Activated CD8-positive, alpha-beta T cell treated with anti-CD3 and anti-CD28 coated beads, Interleukin-2, amount 10 ng/mL, durations not matched to agents 7 days and 5 days (primary cell): ENCODE results near the gene IFFO2. TPM values are rescaled to one million over a fixed set of nuclear protein-coding genes. Genes with fewer than 3 reads are reported as not detected.

Experiments used
- ATAC-seq: fragments of 150-1000 bp; cut with Tn5 transposase; one replicate; pipeline ENCODE4 v1.10.0; 2021; ENCODE audit warnings: moderate library complexity
- CTCF ChIA-PET: fragments of 350-600 bp; sonication (Branson Sonifier 250); formaldehyde crosslinking; loops from one replicate; lab custom pipeline; 2021; ENCODE audit warnings: antibody characterized with exemption; lab: Charles Lee
- POLR2A ChIA-PET: fragments of 350-600 bp; sonication (Branson Sonifier 250); formaldehyde crosslinking; loops from one replicate; lab custom pipeline; 2021; ENCODE audit warnings: antibody characterized with exemption; lab: Charles Lee
- DNase-seq: peaks from one replicate; pipeline ENCODE4 v3.0.0-alpha.2; 2020
- H3K27ac Mint-ChIP-seq: one replicate; pipeline ENCODE4 v1.8.0; 2021; ENCODE audit warnings: mild to moderate bottlenecking, mixed read lengths
- H3K27me3 Mint-ChIP-seq: one replicate; pipeline ENCODE4 v1.8.0; 2021; ENCODE audit warnings: low read depth, mixed read lengths
- H3K36me3 Mint-ChIP-seq: one replicate; pipeline ENCODE4 v1.8.0; 2021; ENCODE audit warnings: low read depth, mixed read lengths
- H3K4me1 Mint-ChIP-seq: one replicate; pipeline ENCODE4 v1.8.0; 2021; ENCODE audit warnings: low read depth, mixed read lengths
- H3K4me3 Mint-ChIP-seq: one replicate; pipeline ENCODE4 v1.8.0; 2021; ENCODE audit warnings: mild to moderate bottlenecking, mixed read lengths
- H3K9me3 Mint-ChIP-seq: one replicate; pipeline ENCODE4 v1.8.0; 2022; ENCODE audit warnings: mixed read lengths; ENCODE audit not compliant: insufficient read depth
- total RNA-seq, 2 experiments: library from RNA; stranded (reverse); gene quantifications; one replicate each; pipeline ENCODE4 v1.2.3, GENCODE V29; 2021

The IFFO2 gene
- total RNA-seq, 2 experiments from 2014 or later: 7.2 to 8.2 TPM

- Mint-ChIP-seq H3K4me3 (no peak overlapping the region), H3K36me3 (no peaks in the 10 kb centered on the region), H3K9me3 (no peaks in the 10 kb centered on the region), H3K27ac (no peak overlapping the region), H3K4me1 (no peaks in the 10 kb centered on the region), H3K27me3 (peaks cover 6% of the 10 kb centered on the region)
- CTCF ChIA-PET: interaction anchor here (0.8 kb wide), 1 partner anchor 273 kb away, joined by 4 read pairs; no protein-coding TSS in a partner anchor
- DNase-seq: no peak
- POLR2A ChIA-PET: no interaction called here
- no peak for ATAC-seq
Measured at GRCh38 chr1:18869847-18870594, 86.5 kb downstream of the IFFO2 start.

- H3K27ac Mint-ChIP-seq: no peak overlapping the region
- H3K27me3 Mint-ChIP-seq: peaks cover 6% of the 10 kb centered on the region
- ATAC-seq (no peak), DNase-seq (no peak)
- H3K9me3 Mint-ChIP-seq: no peaks in the 10 kb centered on the region
- no peaks in the 10 kb centered on the region for H3K4me1 Mint-ChIP-seq
- no peaks in the 10 kb centered on the region for H3K36me3 Mint-ChIP-seq
- ChIA-PET POLR2A (no interaction called here), CTCF (interaction anchor here (0.8 kb wide), 1 partner anchor 272 kb away, joined by 4 read pairs; no protein-coding TSS in a partner anchor)
- no peak overlapping the region for H3K4me3 Mint-ChIP-seq
Measured at GRCh38 chr1:18868801-18869424, 87.6 kb downstream of the IFFO2 start.

DNA sequence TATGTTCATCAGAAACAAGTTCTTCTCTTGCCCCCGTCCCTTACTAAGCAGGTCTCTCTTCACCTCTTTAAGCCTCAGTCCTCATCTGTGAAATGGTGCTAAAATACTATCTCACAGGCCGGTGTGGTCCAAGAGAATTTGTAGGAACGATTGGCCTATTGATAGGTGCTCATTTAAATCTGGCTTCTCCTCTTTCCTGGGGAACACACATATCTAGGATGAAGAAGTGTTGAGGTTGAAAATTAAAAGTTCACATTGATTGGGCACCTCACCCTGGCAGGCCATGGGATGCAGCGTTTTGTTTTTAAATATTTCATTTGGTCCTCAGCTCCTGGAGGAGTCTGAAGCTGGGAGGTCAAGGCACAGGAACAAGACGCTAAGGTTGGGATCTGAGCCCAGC is 88.1 kb downstream of the IFFO2 start:
- Mint-ChIP-seq H3K27me3 (peaks cover 6% of the 10 kb centered on the region), H3K27ac (no peak overlapping the region), H3K36me3 (no peaks in the 10 kb centered on the region), H3K9me3 (no peaks in the 10 kb centered on the region), H3K4me1 (no peaks in the 10 kb centered on the region), H3K4me3 (no peak overlapping the region)
- CTCF ChIA-PET: no interaction called here
- ATAC-seq (no peak), DNase-seq (no peak)
- POLR2A ChIA-PET: no interaction called here

DNA sequence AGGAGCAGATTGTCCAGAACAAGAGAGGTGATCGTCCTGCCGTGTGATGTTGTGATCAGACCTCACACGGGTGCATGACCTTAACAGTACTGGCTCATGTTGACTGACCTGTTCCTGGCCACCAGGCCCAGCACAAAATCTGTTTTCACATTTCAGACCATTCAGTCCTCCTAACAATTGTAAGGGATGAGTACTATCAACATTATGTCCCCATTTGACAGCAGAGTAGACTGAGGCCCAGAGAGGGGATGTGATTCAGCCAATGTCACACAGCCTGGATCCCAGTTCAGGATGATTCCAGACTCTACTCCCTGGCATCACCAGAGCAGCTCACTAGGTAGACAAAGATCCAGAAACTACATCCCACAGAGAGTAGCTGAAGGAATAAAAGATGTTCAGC is 89.6 kb downstream of the IFFO2 start:
- ATAC-seq (no peak), DNase-seq (no peak)
- H3K27ac Mint-ChIP-seq: no peak overlapping the region
- no peaks in the 10 kb centered on the region for H3K36me3 Mint-ChIP-seq
- H3K4me3 Mint-ChIP-seq: no peak overlapping the region
- no peaks in the 10 kb centered on the region for H3K9me3 Mint-ChIP-seq
- H3K4me1 Mint-ChIP-seq: no peaks in the 10 kb centered on the region
- ChIA-PET CTCF (no interaction called here), POLR2A (no interaction called here)
- H3K27me3 Mint-ChIP-seq: peaks cover 6% of the 10 kb centered on the region

DNA sequence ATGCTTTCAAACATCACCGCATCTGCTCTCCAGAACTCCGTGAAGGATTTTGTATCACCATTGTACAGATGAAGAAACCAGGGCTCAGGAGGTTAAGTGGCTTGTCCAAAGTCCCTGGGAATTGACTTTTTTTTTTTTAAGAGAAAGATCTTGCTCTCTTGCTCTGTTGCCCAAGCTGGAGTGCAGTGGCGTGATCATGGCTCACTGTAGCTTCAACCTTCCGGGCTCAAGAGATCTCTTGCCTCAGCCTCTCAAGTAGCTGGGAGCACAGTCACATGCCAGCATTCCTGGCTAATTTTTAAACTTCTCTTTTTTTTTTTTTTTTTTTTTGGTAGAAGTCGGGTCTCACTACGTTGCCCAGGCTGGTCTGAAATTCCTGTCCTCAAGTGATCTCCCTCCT is 90.2 kb downstream of the IFFO2 start:
- ChIA-PET POLR2A (no interaction called here), CTCF (no interaction called here)
- Mint-ChIP-seq H3K27ac (no peak overlapping the region), H3K27me3 (peaks cover 6% of the 10 kb centered on the region), H3K4me1 (no peaks in the 10 kb centered on the region), H3K4me3 (no peak overlapping the region), H3K9me3 (no peaks in the 10 kb centered on the region), H3K36me3 (no peaks in the 10 kb centered on the region)
- DNase-seq (no peak), ATAC-seq (no peak)

DNA sequence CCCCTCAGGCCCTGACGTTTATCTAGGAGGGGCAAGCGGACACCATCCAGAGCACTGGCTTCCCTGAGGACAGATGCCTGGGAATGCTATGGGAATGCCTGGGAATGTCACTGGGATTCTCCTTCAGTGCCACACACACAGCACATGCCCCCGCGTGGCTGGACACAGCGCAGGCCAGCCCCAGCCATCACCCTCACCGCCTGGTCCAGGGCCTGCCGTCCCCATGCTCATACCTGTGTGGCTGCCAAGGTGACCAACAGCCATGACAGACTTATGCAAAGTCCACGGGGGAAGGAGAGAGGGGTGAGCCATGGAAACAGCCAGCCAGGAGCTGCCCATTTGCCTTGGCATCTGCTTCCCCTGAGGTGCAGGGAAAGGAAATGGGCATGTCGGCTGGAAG is 91.3 kb downstream of the IFFO2 start:
- Mint-ChIP-seq H3K27me3 (peaks cover 6% of the 10 kb centered on the region), H3K36me3 (no peaks in the 10 kb centered on the region), H3K27ac (no peak overlapping the region), H3K4me3 (no peak overlapping the region), H3K4me1 (no peaks in the 10 kb centered on the region), H3K9me3 (no peaks in the 10 kb centered on the region)
- CTCF ChIA-PET: no interaction called here
- POLR2A ChIA-PET: no interaction called here
- ATAC-seq (no peak), DNase-seq (no peak)

DNA sequence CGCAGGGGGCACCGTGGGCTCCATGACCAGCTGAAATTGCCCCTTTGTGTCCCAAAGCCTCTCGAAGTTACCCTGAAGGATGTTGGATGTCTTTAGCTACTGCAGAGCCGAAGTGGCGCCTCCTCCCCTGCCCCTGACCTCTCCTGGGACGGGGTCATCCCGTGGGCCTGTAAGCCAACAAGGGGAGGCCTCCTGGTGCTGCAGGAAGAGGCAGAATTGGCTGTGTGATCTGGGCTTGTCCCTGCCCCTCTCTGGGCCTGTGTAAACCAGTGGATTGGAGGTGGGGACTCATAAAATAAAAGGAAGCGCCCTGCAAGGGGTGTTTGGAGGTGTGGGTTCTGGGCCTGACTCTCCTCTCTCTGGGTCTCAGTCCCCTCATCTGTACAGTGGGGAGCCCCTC is 94.9 kb downstream of the IFFO2 start:
- DNase-seq (no peak), ATAC-seq (no peak)
- H3K4me3 Mint-ChIP-seq: no peak overlapping the region
- no peaks in the 10 kb centered on the region for H3K4me1 Mint-ChIP-seq
- H3K27ac Mint-ChIP-seq: no peak overlapping the region
- POLR2A ChIA-PET: no interaction called here
- H3K9me3 Mint-ChIP-seq: no peaks in the 10 kb centered on the region
- CTCF ChIA-PET: no interaction called here
- peaks cover 2% of the 10 kb centered on the region for H3K27me3 Mint-ChIP-seq
- H3K36me3 Mint-ChIP-seq: no peaks in the 10 kb centered on the region

DNA sequence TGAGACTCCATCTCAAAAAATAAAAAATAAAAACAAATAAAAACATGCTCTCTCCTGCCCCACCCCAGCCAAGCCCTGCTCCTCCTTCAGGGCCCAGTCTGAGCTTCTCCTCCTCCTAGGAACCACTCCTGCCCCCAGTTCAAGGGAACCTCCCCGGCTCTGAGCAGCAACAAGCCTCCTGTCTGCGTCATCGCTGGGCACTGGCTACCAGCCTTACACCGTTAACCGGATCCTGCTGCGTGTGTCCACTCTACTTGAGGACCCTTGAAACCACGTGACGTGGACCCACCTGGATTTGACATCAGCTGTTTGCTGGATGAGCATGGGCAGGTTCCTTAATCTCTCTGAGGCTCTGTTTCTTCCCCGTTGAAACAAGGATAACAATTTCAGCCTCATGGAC is 95.4 kb downstream of the IFFO2 start:
- no peaks in the 10 kb centered on the region for H3K4me1 Mint-ChIP-seq
- no peak for ATAC-seq
- ChIA-PET CTCF (no interaction called here), POLR2A (no interaction called here)
- no peak for DNase-seq
- no peak overlapping the region for H3K4me3 Mint-ChIP-seq
- H3K36me3 Mint-ChIP-seq: no peaks in the 10 kb centered on the region
- peaks cover 3% of the 10 kb centered on the region for H3K27me3 Mint-ChIP-seq
- H3K9me3 Mint-ChIP-seq: no peaks in the 10 kb centered on the region
- no peak overlapping the region for H3K27ac Mint-ChIP-seq

DNA sequence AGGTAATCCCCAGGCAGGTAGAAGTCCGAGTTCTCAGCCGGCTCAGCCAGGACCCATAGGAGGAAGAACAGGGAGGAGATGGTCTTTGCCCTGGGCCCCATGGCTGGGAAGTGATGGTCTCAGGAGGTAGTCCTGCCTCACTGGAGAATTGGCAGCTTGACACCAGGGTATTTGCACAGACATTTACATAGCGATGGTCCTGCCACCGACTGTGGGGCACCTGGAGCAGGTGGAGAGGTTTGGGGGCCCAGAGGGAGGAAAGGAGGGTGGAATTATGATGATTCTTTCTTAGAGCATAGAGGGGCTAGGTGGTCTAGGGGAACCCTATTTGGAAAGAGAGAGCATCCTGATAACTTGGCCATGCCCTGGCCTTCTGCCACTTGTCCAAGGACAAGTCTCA is 96.9 kb downstream of the IFFO2 start, which contains the start of gene TAS1R2:
Gene TAS1R2 (minus strand): TSS at position 101 of the 400 bp plus-strand sequence. CDS start 0 bp downstream, at position 101.
- ATAC-seq (no peak), DNase-seq (no peak)
- no peaks in the 10 kb centered on the region for H3K9me3 Mint-ChIP-seq
- POLR2A ChIA-PET: no interaction called here
- H3K4me1 Mint-ChIP-seq: no peaks in the 10 kb centered on the region
- no peak within 1 kb of the TSS for H3K27ac Mint-ChIP-seq
- CTCF ChIA-PET: no interaction called here
- H3K27me3 Mint-ChIP-seq: peaks cover 5% of the 10 kb centered on the region
- no peaks in the 10 kb centered on the region for H3K36me3 Mint-ChIP-seq
- H3K4me3 Mint-ChIP-seq: no peak within 1 kb of the TSS

- no peaks in the 10 kb centered on the region for H3K36me3 Mint-ChIP-seq
- no peaks in the 10 kb centered on the region for H3K4me1 Mint-ChIP-seq
- H3K9me3 Mint-ChIP-seq: no peaks in the 10 kb centered on the region
- H3K27ac Mint-ChIP-seq: no peak overlapping the region
- no peak overlapping the region for H3K4me3 Mint-ChIP-seq
- CTCF ChIA-PET: no interaction called here
- H3K27me3 Mint-ChIP-seq: peaks cover 5% of the 10 kb centered on the region
- POLR2A ChIA-PET: no interaction called here
- DNase-seq (no peak), ATAC-seq (no peak)
Measured at GRCh38 chr1:18858070-18858688, 98.3 kb downstream of the IFFO2 start.

DNA sequence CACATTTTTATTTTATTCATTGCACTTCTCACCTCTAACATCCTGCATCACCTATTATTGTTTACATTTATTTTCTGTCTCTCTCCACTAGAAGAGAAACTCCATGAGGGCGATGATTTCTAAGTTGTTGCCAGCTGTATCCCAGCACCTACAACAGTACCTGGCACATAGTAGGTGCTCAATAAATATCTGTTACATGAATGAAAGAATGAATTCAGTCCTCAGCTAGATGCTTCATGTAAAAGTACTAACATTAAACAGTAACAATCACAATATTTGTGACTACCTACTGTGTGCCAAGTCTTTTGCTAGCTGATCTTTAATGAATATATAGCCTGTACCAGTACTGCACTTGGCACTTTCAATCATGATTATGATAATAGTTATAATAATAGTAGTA is 100.0 kb downstream of the IFFO2 start:
- no peaks in the 10 kb centered on the region for H3K4me1 Mint-ChIP-seq
- H3K27me3 Mint-ChIP-seq: peaks cover 5% of the 10 kb centered on the region
- no peak overlapping the region for H3K4me3 Mint-ChIP-seq
- H3K27ac Mint-ChIP-seq: no peak overlapping the region
- H3K9me3 Mint-ChIP-seq: no peaks in the 10 kb centered on the region
- ATAC-seq (no peak), DNase-seq (no peak)
- ChIA-PET CTCF (no interaction called here), POLR2A (no interaction called here)
- no peaks in the 10 kb centered on the region for H3K36me3 Mint-ChIP-seq

- Mint-ChIP-seq H3K27ac (no peak overlapping the region), H3K4me3 (no peak overlapping the region), H3K36me3 (no peaks in the 10 kb centered on the region), H3K9me3 (no peaks in the 10 kb centered on the region), H3K4me1 (no peaks in the 10 kb centered on the region), H3K27me3 (peaks cover 5% of the 10 kb centered on the region)
- DNase-seq: no peak
- ChIA-PET CTCF (no interaction called here), POLR2A (no interaction called here)
- ATAC-seq: no peak
Measured at GRCh38 chr1:18855573-18855972, 100.9 kb downstream of the IFFO2 start.
